ENCODE results near the gene MOCS2. TPM values are rescaled to one million over a fixed set of nuclear protein-coding genes. Genes with fewer than 3 reads are reported as not detected.

The MOCS2 gene
- total and polyA plus RNA-seq, 2 experiments from 2014 or later, result 45.8 to 54.9 TPM

GRCh38 chr5:53130266-53130665, 20.7 kb upstream of the MOCS2 start:
- no peaks in the 10 kb centered on the region for H3K79me2 ChIP-seq
- TF ChIP-seq CTCF (IDR thresholded peaks at IDR 0.05; ENCODE audit: poor library complexity) (no peak), EZH2 (IDR thresholded peaks at IDR 0.05; ENCODE audit: borderline replicate concordance) (no peak), EZH2phosphoT487 (IDR thresholded peaks at IDR 0.05; ENCODE audit: low read depth, severe bottlenecking, unreplicated experiment) (no peak)
- 69% methylated on average over 2 of the region's 2 CpGs for WGBS (ENCODE audit: low lambda C conversion rate, missing lambda C conversion rate)
- H3K27me3 ChIP-seq, result no peaks in the 10 kb centered on the region
- no peak overlapping the region for H3K27ac ChIP-seq
- H4K20me1 ChIP-seq (ENCODE audit: insufficient read depth, poor library complexity, severe bottlenecking), result no peaks in the 10 kb centered on the region
- no peaks in the 10 kb centered on the region for H3K9me2 ChIP-seq (replicated peaks; ENCODE audit: insufficient read depth)
- no peak overlapping the region for H3K4me2 ChIP-seq
- no peak overlapping the region for H3K4me3 ChIP-seq
- H3K9me3 ChIP-seq (ENCODE audit: low read depth), result no peaks in the 10 kb centered on the region
- no peak overlapping the region for H2AFZ ChIP-seq
- no peaks in the 10 kb centered on the region for H3K4me1 ChIP-seq (ENCODE audit: insufficient read depth)
- H3K36me3 ChIP-seq (replicated peaks; ENCODE audit: insufficient read depth, low read depth), result no peaks in the 10 kb centered on the region
- no peak for DNase-seq (ENCODE audit: low spot score)

GRCh38 chr5:53128481-53128880, 18.9 kb upstream of the MOCS2 start:
- 69% methylated on average over 1 of the region's 1 CpG for WGBS (ENCODE audit: low lambda C conversion rate, missing lambda C conversion rate)
- Histone ChIP-seq H2AFZ (no peak overlapping the region), H3K27me3 (no peaks in the 10 kb centered on the region), H3K4me1 (ENCODE audit: insufficient read depth) (no peaks in the 10 kb centered on the region), H3K79me2 (no peaks in the 10 kb centered on the region), H3K36me3 (replicated peaks; ENCODE audit: insufficient read depth, low read depth) (no peaks in the 10 kb centered on the region), H3K4me2 (no peak overlapping the region), H3K9me2 (replicated peaks; ENCODE audit: insufficient read depth) (no peaks in the 10 kb centered on the region), H3K9me3 (ENCODE audit: low read depth) (no peaks in the 10 kb centered on the region), H4K20me1 (ENCODE audit: insufficient read depth, poor library complexity, severe bottlenecking) (no peaks in the 10 kb centered on the region), H3K27ac (no peak overlapping the region), H3K4me3 (no peak overlapping the region)
- TF ChIP-seq CTCF (IDR thresholded peaks at IDR 0.05; ENCODE audit: poor library complexity) (no peak), EZH2phosphoT487 (IDR thresholded peaks at IDR 0.05; ENCODE audit: low read depth, severe bottlenecking, unreplicated experiment) (no peak), EZH2 (IDR thresholded peaks at IDR 0.05; ENCODE audit: borderline replicate concordance) (no peak)
- DNase-seq (ENCODE audit: low spot score), result no peak

- no peak overlapping the region for H3K4me3 ChIP-seq
- no peaks in the 10 kb centered on the region for H3K9me2 ChIP-seq (replicated peaks; ENCODE audit: insufficient read depth)
- H3K36me3 ChIP-seq (replicated peaks; ENCODE audit: insufficient read depth, low read depth), result no peaks in the 10 kb centered on the region
- no peak overlapping the region for H3K4me2 ChIP-seq
- no peaks in the 10 kb centered on the region for H3K9me3 ChIP-seq (ENCODE audit: low read depth)
- H3K4me1 ChIP-seq (ENCODE audit: insufficient read depth), result no peaks in the 10 kb centered on the region
- no peak for TF ChIP-seq CTCF (IDR thresholded peaks at IDR 0.05; ENCODE audit: poor library complexity)
- no peak for TF ChIP-seq EZH2 (IDR thresholded peaks at IDR 0.05; ENCODE audit: borderline replicate concordance)
- no peak for TF ChIP-seq EZH2phosphoT487 (IDR thresholded peaks at IDR 0.05; ENCODE audit: low read depth, severe bottlenecking, unreplicated experiment)
- H3K27ac ChIP-seq, result no peak overlapping the region
- H4K20me1 ChIP-seq (ENCODE audit: insufficient read depth, poor library complexity, severe bottlenecking), result no peaks in the 10 kb centered on the region
- H3K79me2 ChIP-seq, result no peaks in the 10 kb centered on the region
- 94% methylated on average over 1 of the region's 1 CpG for WGBS (ENCODE audit: low lambda C conversion rate, missing lambda C conversion rate)
- no peak overlapping the region for H2AFZ ChIP-seq
- no peaks in the 10 kb centered on the region for H3K27me3 ChIP-seq
- no peak for DNase-seq (ENCODE audit: low spot score)
These were observed 17.6 kb upstream of the MOCS2 start for GRCh38 chr5:53127107-53127506.

GRCh38 chr5:53126521-53126920, 17.0 kb upstream of the MOCS2 start:
- Histone ChIP-seq H2AFZ (no peak overlapping the region), H3K4me2 (no peak overlapping the region), H3K9me3 (ENCODE audit: low read depth) (no peaks in the 10 kb centered on the region), H3K27me3 (no peaks in the 10 kb centered on the region), H3K9me2 (replicated peaks; ENCODE audit: insufficient read depth) (no peaks in the 10 kb centered on the region), H3K36me3 (replicated peaks; ENCODE audit: insufficient read depth, low read depth) (no peaks in the 10 kb centered on the region), H3K27ac (no peak overlapping the region), H3K4me1 (ENCODE audit: insufficient read depth) (no peaks in the 10 kb centered on the region), H3K4me3 (no peak overlapping the region), H4K20me1 (ENCODE audit: insufficient read depth, poor library complexity, severe bottlenecking) (no peaks in the 10 kb centered on the region), H3K79me2 (no peaks in the 10 kb centered on the region)
- no peak for TF ChIP-seq EZH2phosphoT487 (IDR thresholded peaks at IDR 0.05; ENCODE audit: low read depth, severe bottlenecking, unreplicated experiment)
- 91% methylated on average over 3 of the region's 3 CpGs for WGBS (ENCODE audit: low lambda C conversion rate, missing lambda C conversion rate)
- DNase-seq (ENCODE audit: low spot score), result no peak

Data from hepatocyte (in vitro differentiated cells).